CD14-positive monocyte (primary cell): ENCODE results near the gene CHD6. TPM values are rescaled to one million over a fixed set of nuclear protein-coding genes. Genes with fewer than 3 reads are reported as not detected.

Experiments
- DNase-seq, 3 donors: peaks; one replicate each; pipeline ENCODE4 v3.0.0-alpha.2; 2011 to 2022
- H2AFZ ChIP-seq: 2 replicates; pipeline ENCODE4 v1.6.0; 2012; ENCODE audit warnings: mild to moderate bottlenecking, low read depth, low read length, inconsistent platforms; ENCODE audit not compliant: insufficient read depth, poor library complexity, severe bottlenecking
- H3K27ac ChIP-seq, 2 donors: 1 replicate in 1 of 2; 2 replicates in 1 of 2; pipeline ENCODE4 v1.5.1; 2012 to 2013; ENCODE audit warnings: low read length in 2 of 2, control low read depth in 1 of 2, inconsistent platforms in 1 of 2, low read depth in 1 of 2, mild to moderate bottlenecking in 1 of 2
- H3K27me3 ChIP-seq, 2 donors: one replicate each; pipeline versions ENCODE4 v1.6.0 to v1.6.1; 2011 to 2013; ENCODE audit warnings: low read length in 2 of 2; ENCODE audit not compliant: control insufficient read depth in 2 of 2, insufficient read depth in 2 of 2
- H3K36me3 ChIP-seq, 2 donors: replicated peaks in 1 of 2; 1 replicate in 1 of 2; 2 replicates in 1 of 2; pipeline versions ENCODE4 v1.5.1 to v1.6.1; 2012 to 2013; ENCODE audit warnings: low read length in 2 of 2, control low read depth in 1 of 2, inconsistent platforms in 1 of 2, mild to moderate bottlenecking in 1 of 2; ENCODE audit not compliant: insufficient read depth in 2 of 2, control insufficient read depth in 1 of 2
- H3K4me1 ChIP-seq, 2 donors: 1 replicate in 1 of 2; 2 replicates in 1 of 2; pipeline versions ENCODE4 v1.5.1 to v1.6.1; 2012 to 2013; ENCODE audit warnings: low read length in 2 of 2, control low read depth in 1 of 2, inconsistent platforms in 1 of 2, mild to moderate bottlenecking in 1 of 2, moderate library complexity in 1 of 2; ENCODE audit not compliant: insufficient read depth in 2 of 2, control insufficient read depth in 1 of 2
- H3K4me2 ChIP-seq: replicated peaks from 2 replicates; pipeline ENCODE3; 2012; ENCODE audit warnings: low read length, moderate library complexity, mild to moderate bottlenecking; ENCODE audit not compliant: poor library complexity, severe bottlenecking; ENCODE audit errors: extremely low read depth
- H3K4me3 ChIP-seq, 3 experiments: fragments of 200-600 bp in 1 of 3; sonication (generic) in 1 of 3; replicated peaks in 1 of 3; 1 replicate in 2 of 3; 2 replicates in 1 of 3; pipeline ENCODE4 v1.5.1; 2011 to 2013; ENCODE audit warnings: low read length in 3 of 3, mild to moderate bottlenecking in 3 of 3, control low read depth in 2 of 3, low read depth in 2 of 3, inconsistent platforms in 1 of 3, moderate library complexity in 1 of 3
- H3K79me2 ChIP-seq: 2 replicates; pipeline ENCODE4 v1.6.0; 2012; ENCODE audit warnings: mild to moderate bottlenecking, control low read depth, inconsistent platforms, low read length, moderate library complexity; ENCODE audit not compliant: insufficient read depth
- H3K9ac ChIP-seq: 2 replicates; pipeline ENCODE4 v1.6.0; 2017; ENCODE audit warnings: low read length, mild to moderate bottlenecking; ENCODE audit not compliant: insufficient read depth, poor library complexity, severe bottlenecking
- H3K9me3 ChIP-seq, 2 donors: replicated peaks in 1 of 2; 1 replicate in 1 of 2; 2 replicates in 1 of 2; pipeline versions ENCODE4 v1.5.1 to v1.6.1; 2012 to 2013; ENCODE audit warnings: low read length in 2 of 2, control low read depth in 1 of 2; ENCODE audit not compliant: control insufficient read depth in 1 of 2, insufficient read depth in 1 of 2
- H4K20me1 ChIP-seq: 2 replicates; pipeline ENCODE4 v1.6.0; 2012; ENCODE audit warnings: mild to moderate bottlenecking, low read length, control low read depth, moderate library complexity; ENCODE audit not compliant: insufficient read depth
- H3K27ac Mint-ChIP-seq, 7 donors: one replicate each; pipeline ENCODE4 v1.8.0; 2020; ENCODE audit warnings: mild to moderate bottlenecking in 7 of 7, mixed read lengths in 7 of 7, moderate library complexity in 6 of 7, inconsistent platforms in 2 of 7
- H3K27me3 Mint-ChIP-seq, 3 donors: one replicate each; pipeline ENCODE4 v1.8.0; 2021 to 2022; ENCODE audit warnings: low read depth in 3 of 3, mild to moderate bottlenecking in 3 of 3, mixed read lengths in 3 of 3, moderate library complexity in 3 of 3, inconsistent platforms in 1 of 3
- H3K36me3 Mint-ChIP-seq, 2 donors: one replicate each; pipeline ENCODE4 v1.8.0; 2020; ENCODE audit warnings: mixed read lengths in 2 of 2, inconsistent platforms in 1 of 2, mild to moderate bottlenecking in 1 of 2
- H3K4me1 Mint-ChIP-seq: one replicate; pipeline ENCODE4 v1.8.0; 2020; ENCODE audit warnings: mild to moderate bottlenecking, mixed read lengths
- H3K4me3 Mint-ChIP-seq, 2 donors: one replicate each; pipeline ENCODE4 v1.8.0; 2020; ENCODE audit warnings: mild to moderate bottlenecking in 2 of 2, mixed read lengths in 2 of 2, moderate library complexity in 1 of 2
- H3K9me3 Mint-ChIP-seq, 7 donors: one replicate each; pipeline ENCODE4 v1.8.0; 2020 to 2022; ENCODE audit warnings: mixed read lengths in 7 of 7, mild to moderate bottlenecking in 6 of 7, moderate library complexity in 6 of 7, inconsistent platforms in 2 of 7
- CTCF ChIP-seq: fragments of 200-600 bp; IDR thresholded peaks from one replicate; pipeline ENCODE4 v1.8.0; 2022; ENCODE audit warnings: antibody characterized with exemption, mild to moderate bottlenecking
- WGBS: methylation state at CpG from one replicate; pipeline ENCODE4 v1.1.5; 2013; ENCODE audit warnings: missing lambda C conversion rate; ENCODE audit not compliant: insufficient coverage; 5-methylcytosine and 5-hydroxymethylcytosine counted together
- intact Hi-C, 2 donors: fragments of 100-400 bp; cut with micrococcal nuclease; formaldehyde crosslinking; loops; one replicate each; pipeline versions ENCODE4 v1.15.0 to v1.15.1; 2023
- polyA plus RNA-seq, 3 donors: library from polyadenylated mRNA; depleted of rRNA in 1 of 3; unstranded in 2 of 3; stranded (reverse) in 1 of 3; fragments of 300-500 nt in 2 of 3; fragments of >200 nt in 1 of 3; fragmentation: Illumina TruSeq in 2 of 3; gene quantifications; 1 replicate in 2 of 3; 2 replicates in 1 of 3; pipeline ENCODE4 v1.2.3, GENCODE V29; 2012 to 2021

CHD6 gene
- polyA plus RNA-seq, 3 donors = 12.9 to 19.6 (median 13.0) TPM

GRCh38 chr20:41373931-41374920 lies 244.0 kb downstream of the CHD6 start:
- Mint-ChIP-seq H3K27ac (no peak overlapping the region), H3K4me3 (peak overlapping the region in 1 of 2 donors; percentile 31), H3K36me3 (no peaks in the 10 kb centered on the region), H3K9me3 (peaks cover 4 to 31% (median 23%) of the 10 kb centered on the region in 7 donors), H3K4me1 (peaks cover 10% of the 10 kb centered on the region), H3K27me3 (peaks cover 41 to 65% (median 45%) of the 10 kb centered on the region in 3 donors)
- no peak overlapping the region for H3K4me2 ChIP-seq
- DNase-seq = no peak
- WGBS = 90% methylated on average over 5 of the region's 9 CpGs
- no peaks in the 10 kb centered on the region for H3K36me3 ChIP-seq
- no peak for TF ChIP-seq CTCF
- no peak overlapping the region for H3K9ac ChIP-seq
- H3K79me2 ChIP-seq = no peaks in the 10 kb centered on the region
- no peaks in the 10 kb centered on the region for H4K20me1 ChIP-seq
- H3K4me3 ChIP-seq = no peak overlapping the region
- H3K4me1 ChIP-seq = peaks cover 0 to under 1% of the 10 kb centered on the region in 2 donors
- intact Hi-C loops = no loop called here
- no peak overlapping the region for H3K27ac ChIP-seq
- peaks cover 0 to 19% of the 10 kb centered on the region in 2 donors for H3K27me3 ChIP-seq
- peaks cover 12 to 20% of the 10 kb centered on the region in 2 donors for H3K9me3 ChIP-seq
- H2AFZ ChIP-seq = no peak overlapping the region

GRCh38 chr20:41373251-41373783 lies 244.9 kb downstream of the CHD6 start:
- Histone ChIP-seq H3K9ac (no peak overlapping the region), H3K9me3 (peaks cover 12 to 20% of the 10 kb centered on the region in 2 donors), H3K4me2 (no peak overlapping the region), H3K36me3 (no peaks in the 10 kb centered on the region), H3K4me1 (no peaks in the 10 kb centered on the region), H3K79me2 (no peaks in the 10 kb centered on the region), H3K27ac (no peak overlapping the region), H2AFZ (no peak overlapping the region), H4K20me1 (no peaks in the 10 kb centered on the region), H3K4me3 (no peak overlapping the region), H3K27me3 (peaks cover 0 to 23% of the 10 kb centered on the region in 2 donors)
- peaks cover 4 to 28% (median 23%) of the 10 kb centered on the region in 7 donors for H3K9me3 Mint-ChIP-seq
- WGBS = 90% methylated on average over 11 of the region's 11 CpGs
- H3K27ac Mint-ChIP-seq = peak overlapping the region in 1 of 7 donors; percentile 66
- no peak for TF ChIP-seq CTCF
- DNase-seq = no peak
- peaks cover 9% of the 10 kb centered on the region for H3K4me1 Mint-ChIP-seq
- H3K36me3 Mint-ChIP-seq = no peaks in the 10 kb centered on the region
- intact Hi-C loops = no loop called here
- H3K4me3 Mint-ChIP-seq = no peak overlapping the region
- peaks cover 41 to 67% (median 45%) of the 10 kb centered on the region in 3 donors for H3K27me3 Mint-ChIP-seq
